HCT116 (cell line): ENCODE results near the gene VPS33A.

Experiments used
- ATF3 ChIP-seq: IDR thresholded peaks from 2 replicates; pipeline ENCODE4 v1.6.1; 2012
- CEBPB ChIP-seq: IDR thresholded peaks from 2 replicates; pipeline ENCODE4 v1.6.1; 2012; ENCODE audit warnings: low read depth
- CTCF ChIP-seq, 3 experiments: fragments of 200-600 bp in 1 of 3; sonication (generic) in 1 of 3; IDR thresholded peaks in 2 of 3; conservative IDR thresholded peaks in 1 of 3; 2 replicates each; pipeline ENCODE4 v1.5.1; 2012 to 2017; ENCODE audit warnings: low read depth in 2 of 3, low read length in 2 of 3, antibody characterized with exemption in 1 of 3, borderline replicate concordance in 1 of 3, control low read depth in 1 of 3, mild to moderate bottlenecking in 1 of 3, mixed read lengths in 1 of 3, mixed run types in 1 of 3, moderate library complexity in 1 of 3; ENCODE audit not compliant: insufficient read depth in 1 of 3
- POLR2AphosphoS5 ChIP-seq: IDR thresholded peaks from 2 replicates; pipeline ENCODE4 v1.6.1; 2011; ENCODE audit warnings: mild to moderate bottlenecking, low read depth, low read length, moderate library complexity
- REST ChIP-seq: IDR thresholded peaks from 2 replicates; pipeline ENCODE4 v1.6.1; 2012; ENCODE audit warnings: low read depth

- TF ChIP-seq CEBPB (no peak), REST (no peak), CTCF (IDR thresholded peaks at IDR 0.05 in 2 of 3, conservative IDR thresholded peaks at IDR 0.05 in 1 of 3; ENCODE audit: borderline replicate concordance in 1 of 3, insufficient read depth in 1 of 3, low read depth in 2 of 3, low read length in 2 of 3) (no peak), ATF3 (no peak), POLR2AphosphoS5 (no peak)
These were observed 38.2 kb downstream of the VPS33A start for GRCh38 chr12:122228092-122228491.
